Measurements from ENCODE around the gene CLNK.

The CLNK gene

GRCh38 chr4:10687526-10687925, 3.0 kb upstream of the CLNK start:
- Histone ChIP-seq H3K4me3 (ENCODE audit: low read length) (no peak overlapping the region), H3K36me3 (replicated peaks; ENCODE audit: low read depth, low read length) (no peaks in the 10 kb centered on the region), H3K4me2 (ENCODE audit: low read length) (no peak overlapping the region), H4K20me1 (ENCODE audit: insufficient read depth, low read length) (no peaks in the 10 kb centered on the region), H3K4me1 (ENCODE audit: low read length) (peaks cover 29% of the 10 kb centered on the region), H3K27ac (ENCODE audit: low read length) (no peak overlapping the region), H3K27me3 (ENCODE audit: low read depth, low read length) (no peaks in the 10 kb centered on the region), H3K9me3 (ENCODE audit: insufficient read depth, low read length) (no peaks in the 10 kb centered on the region), H3K9ac (ENCODE audit: low read length) (no peak overlapping the region), H3K79me2 (ENCODE audit: low read length) (no peaks in the 10 kb centered on the region), H2AFZ (ENCODE audit: low read depth, low read length) (no peak overlapping the region)
- no peak for TF ChIP-seq EZH2phosphoT487 (IDR thresholded peaks at IDR 0.05; ENCODE audit: low read depth)

- Histone ChIP-seq H3K4me2 (ENCODE audit: low read length) (no peak overlapping the region), H3K79me2 (ENCODE audit: low read length) (no peaks in the 10 kb centered on the region), H4K20me1 (ENCODE audit: insufficient read depth, low read length) (no peaks in the 10 kb centered on the region), H3K4me1 (ENCODE audit: low read length) (no peaks in the 10 kb centered on the region), H2AFZ (ENCODE audit: low read depth, low read length) (no peak overlapping the region), H3K9ac (ENCODE audit: low read length) (no peak overlapping the region), H3K36me3 (replicated peaks; ENCODE audit: low read depth, low read length) (no peaks in the 10 kb centered on the region), H3K27ac (ENCODE audit: low read length) (no peak overlapping the region), H3K27me3 (ENCODE audit: low read depth, low read length) (no peaks in the 10 kb centered on the region), H3K9me3 (ENCODE audit: insufficient read depth, low read length) (no peaks in the 10 kb centered on the region), H3K4me3 (ENCODE audit: low read length) (no peak overlapping the region)
- TF ChIP-seq CTCF (IDR thresholded peaks at IDR 0.05; ENCODE audit: low read depth, low read length) = no peak
- no peak for TF ChIP-seq EZH2phosphoT487 (IDR thresholded peaks at IDR 0.05; ENCODE audit: low read depth)
Measured at GRCh38 chr4:10682397-10682796, 2.2 kb downstream of the CLNK start.

GRCh38 chr4:10677796-10678497, 6.6 kb downstream of the CLNK start:
- Histone ChIP-seq H3K36me3 (replicated peaks; ENCODE audit: low read depth, low read length) (peaks cover 3% of the 10 kb centered on the region), H3K27me3 (ENCODE audit: low read depth, low read length) (no peaks in the 10 kb centered on the region), H3K27ac (ENCODE audit: low read length) (no peak overlapping the region), H3K4me1 (ENCODE audit: low read length) (peaks cover 11% of the 10 kb centered on the region; the same call in 1 of the 2 replicates), H4K20me1 (ENCODE audit: insufficient read depth, low read length) (no peaks in the 10 kb centered on the region), H3K4me2 (ENCODE audit: low read length) (no peak overlapping the region), H3K79me2 (ENCODE audit: low read length) (no peaks in the 10 kb centered on the region), H2AFZ (ENCODE audit: low read depth, low read length) (no peak overlapping the region), H3K4me3 (ENCODE audit: low read length) (no peak overlapping the region), H3K9me3 (ENCODE audit: insufficient read depth, low read length) (no peaks in the 10 kb centered on the region), H3K9ac (ENCODE audit: low read length) (no peak overlapping the region)
- TF ChIP-seq EZH2phosphoT487 (IDR thresholded peaks at IDR 0.05; ENCODE audit: low read depth) (no peak), CTCF (IDR thresholded peaks at IDR 0.05; ENCODE audit: low read depth, low read length) (no peak)

- no peaks in the 10 kb centered on the region for H3K9me3 ChIP-seq (ENCODE audit: insufficient read depth, low read length)
- peaks cover 11% of the 10 kb centered on the region; the same call in 1 of the 2 replicates for H3K4me1 ChIP-seq (ENCODE audit: low read length)
- H3K27ac ChIP-seq (ENCODE audit: low read length) = no peak overlapping the region
- peaks cover 3% of the 10 kb centered on the region; the same call in 1 of the 2 replicates for H3K27me3 ChIP-seq (ENCODE audit: low read depth, low read length)
- no peak overlapping the region for H3K4me2 ChIP-seq (ENCODE audit: low read length)
- no peaks in the 10 kb centered on the region for H4K20me1 ChIP-seq (ENCODE audit: insufficient read depth, low read length)
- H3K9ac ChIP-seq (ENCODE audit: low read length) = no peak overlapping the region
- peaks cover 3% of the 10 kb centered on the region for H3K36me3 ChIP-seq (replicated peaks; ENCODE audit: low read depth, low read length)
- no peak overlapping the region for H2AFZ ChIP-seq (ENCODE audit: low read depth, low read length)
- no peaks in the 10 kb centered on the region for H3K79me2 ChIP-seq (ENCODE audit: low read length)
- TF ChIP-seq CTCF (IDR thresholded peaks at IDR 0.05; ENCODE audit: low read depth, low read length) = no peak
- no peak overlapping the region for H3K4me3 ChIP-seq (ENCODE audit: low read length)
Measured at GRCh38 chr4:10673817-10674369, 10.7 kb downstream of the CLNK start.

Data from OCI-LY3 (cell line).